Heart left ventricle (tissue), 13 donors: ENCODE data around the gene CD72.

Source experiments
- CTCF ChIP-seq, 12 donors: fragments of 200-600 bp; sonication (generic) in 4 of 12; IDR thresholded peaks; one replicate each; pipeline versions ENCODE4 v1.5.0 to v1.8.0; 2018 to 2022; ENCODE audit warnings: antibody characterized with exemption in 12 of 12, mild to moderate bottlenecking in 5 of 12
- POLR2A ChIP-seq, 2 donors: fragments of 450-650 bp; IDR thresholded peaks; one replicate each; pipeline ENCODE4 v1.6.1; 2017; ENCODE audit warnings: antibody characterized with exemption in 2 of 2, mild to moderate bottlenecking in 2 of 2, moderate library complexity in 2 of 2
- donor health status: ischemic (EF 13 %, LVEDD 7.1; RV severe dilation, severe dysfunction).
- donor health status: DM: no; HTN: yes; CAD: no.
- donor health status: DM: no; HTN: no; CAD: no.
- donor health status: ischemic (EF 25% LVEDD 6.9; RV normal size, moderate dysfunction).
- donor health status: ischemic (EF 25% LVEDD 5.7; RV mildly dilated, moderate dysfunction).
- donor health status: ischemic (EF 35%, LVEDD 5.7; RV mildly dilated, moderate dysfunction).
- donor health status: nonischemic (EF 11% LVEDD 7.7; RV severe dilation, severe dysfunction).
- donor health status: DM: yes; HTN: yes; CAD: no.
- donor health status: PGD.
- donor health status: ischemic (EF 29% LVEDD 5.4; RV normal size, mild dysfunction).
- donor health status: nonischemic (EF 23%, LVEDD 6.1; RV moderate dilation, normal function).

- TF ChIP-seq CTCF (IDR thresholded peaks at IDR 0.05) (no peak), POLR2A (IDR thresholded peaks at IDR 0.05) (no peak)
Measured at GRCh38 chr9:35575478-35575877, 42.7 kb downstream of the CD72 start.
